BLaER1 treated with 17β-estradiol and CSF1 and Interleukin-3, amounts not matched to agents 10 nM and 100 nM (cell line): ENCODE measurements around the gene OPCML.
A peak's percentile ranks its signal among the peaks of the same experiment; 100 is the strongest.

Experiments
- H3K27ac ChIP-seq, 11 experiments: shearing (Covaris generic); formaldehyde crosslinking; 2 replicates each; pipeline ENCODE4 v1.8.1; 2022
- H3K27me3 ChIP-seq, 11 experiments: shearing (Covaris generic); formaldehyde crosslinking; 2 replicates each; pipeline ENCODE4 v1.8.1; 2022
- H3K36me3 ChIP-seq, 11 experiments: shearing (Covaris generic); formaldehyde crosslinking; 2 replicates each; pipeline ENCODE4 v1.8.1; 2022
- H3K4me1 ChIP-seq, 10 experiments: shearing (Covaris generic); formaldehyde crosslinking; 2 replicates each; pipeline ENCODE4 v1.8.1; 2022
- H3K4me2 ChIP-seq, 11 experiments: shearing (Covaris generic); formaldehyde crosslinking; 2 replicates each; pipeline ENCODE4 v1.8.1; 2022
- H3K4me3 ChIP-seq, 10 experiments: shearing (Covaris generic); formaldehyde crosslinking; 2 replicates each; pipeline ENCODE4 v1.8.1; 2022
- H3K9ac ChIP-seq, 11 experiments: shearing (Covaris generic); formaldehyde crosslinking; 2 replicates each; pipeline ENCODE4 v1.8.1; 2022
- H3K9me3 ChIP-seq, 11 experiments: shearing (Covaris generic); formaldehyde crosslinking; replicated peaks in 1 of 11; 2 replicates each; pipeline ENCODE4 v1.8.1; 2022
- H4K20me1 ChIP-seq, 11 experiments: shearing (Covaris generic); formaldehyde crosslinking; 2 replicates each; pipeline ENCODE4 v1.8.1; 2022
- Cebpa-rat ChIP-seq, 11 experiments: shearing (Covaris generic); IDR thresholded peaks; 2 replicates each; pipeline ENCODE4 v1.8.1; 2022

Gene OPCML

DNA sequence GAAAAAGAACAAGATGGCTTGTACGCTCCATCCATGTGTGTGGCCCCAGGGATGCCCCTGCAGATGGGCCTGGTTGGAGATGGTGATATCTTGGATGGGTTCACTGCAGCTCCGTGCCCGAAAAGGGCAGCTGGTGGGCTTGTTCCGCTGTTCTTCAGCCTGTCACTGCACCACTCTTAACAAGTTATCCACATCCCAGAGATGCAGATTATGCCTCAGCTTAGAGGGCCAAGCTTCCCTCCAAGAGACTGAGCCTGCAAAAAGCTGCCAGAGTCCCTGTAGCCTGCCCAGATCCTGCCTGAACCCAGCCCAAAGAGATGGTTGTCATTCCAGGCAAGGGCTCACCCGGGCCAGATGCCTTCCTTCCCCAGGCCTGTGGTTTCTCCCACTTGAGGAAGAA is 308.0 kb downstream of the OPCML start:
- H4K20me1 ChIP-seq, result no peaks in the 10 kb centered on the region

DNA sequence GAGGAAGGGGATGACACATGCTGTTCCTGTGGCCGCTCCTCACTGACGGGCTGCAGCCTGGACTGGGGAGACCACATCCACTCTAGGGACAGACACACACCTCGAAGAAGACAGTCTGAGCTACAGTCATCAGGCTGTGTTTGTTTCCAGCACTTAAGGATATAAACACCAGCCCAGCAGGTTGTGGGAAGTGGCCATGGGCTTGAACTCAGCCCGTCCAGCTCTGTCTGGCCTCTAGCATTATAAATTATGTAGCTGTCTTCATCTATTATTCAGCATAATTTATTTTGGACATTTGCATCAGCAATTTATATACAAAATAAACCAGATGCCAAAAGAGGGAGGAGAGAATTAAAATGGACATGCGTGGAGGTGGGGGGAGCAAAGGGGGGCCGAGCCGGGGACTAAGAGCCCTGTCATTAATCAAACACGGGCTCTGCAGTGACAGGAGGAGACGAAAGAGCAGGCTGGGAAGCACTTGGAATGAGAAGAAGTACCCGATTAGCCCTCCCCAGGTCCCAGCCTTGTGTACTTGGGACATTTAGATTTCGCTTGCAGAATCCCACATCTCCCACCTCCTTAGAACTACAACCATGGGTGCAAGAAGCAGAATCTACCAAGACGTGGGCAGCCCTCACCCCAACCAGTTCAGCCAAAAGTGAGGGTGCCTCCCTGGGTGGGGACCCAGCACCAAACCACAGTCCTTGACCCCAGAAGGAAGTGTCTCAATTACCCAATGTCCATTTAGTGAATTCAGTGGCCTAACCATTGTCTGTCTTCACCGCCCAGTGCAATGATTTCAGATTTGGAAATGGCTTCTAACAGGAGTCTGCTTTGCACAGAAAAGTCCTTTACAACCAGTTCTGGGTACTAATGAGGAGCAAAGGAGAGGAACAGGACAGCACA is 309.6 kb downstream of the OPCML start:
- no peaks in the 10 kb centered on the region for H3K36me3 ChIP-seq
- H3K27ac ChIP-seq, result no peak overlapping the region
- no peak overlapping the region for H3K9ac ChIP-seq
- no peaks in the 10 kb centered on the region for H3K27me3 ChIP-seq
- no peaks in the 10 kb centered on the region for H3K9me3 ChIP-seq
- no peak overlapping the region for H3K4me2 ChIP-seq
- 0 out of 20 replicates have a peak, but pooled peaks cover 0 to 8% (median 0%) of the 10 kb centered on the region in 10 experiments for H3K4me1 ChIP-seq
- no peak for TF ChIP-seq Cebpa-rat (IDR thresholded peaks at IDR 0.05)
- H3K4me3 ChIP-seq, result no peak overlapping the region
- no peaks in the 10 kb centered on the region for H4K20me1 ChIP-seq

More for the DNA sequence above, 308.0 kb downstream of the OPCML start:
- Histone ChIP-seq H3K4me1 (0 out of 20 replicates have a peak, but pooled peaks cover 0 to 8% (median 0%) of the 10 kb centered on the region in 10 experiments), H3K4me3 (no peak overlapping the region), H3K27me3 (no peaks in the 10 kb centered on the region), H3K9me3 (no peaks in the 10 kb centered on the region), H3K36me3 (no peaks in the 10 kb centered on the region), H3K4me2 (no peak overlapping the region), H3K27ac (no peak overlapping the region), H3K9ac (no peak overlapping the region)
- no peak for TF ChIP-seq Cebpa-rat (IDR thresholded peaks at IDR 0.05)

DNA sequence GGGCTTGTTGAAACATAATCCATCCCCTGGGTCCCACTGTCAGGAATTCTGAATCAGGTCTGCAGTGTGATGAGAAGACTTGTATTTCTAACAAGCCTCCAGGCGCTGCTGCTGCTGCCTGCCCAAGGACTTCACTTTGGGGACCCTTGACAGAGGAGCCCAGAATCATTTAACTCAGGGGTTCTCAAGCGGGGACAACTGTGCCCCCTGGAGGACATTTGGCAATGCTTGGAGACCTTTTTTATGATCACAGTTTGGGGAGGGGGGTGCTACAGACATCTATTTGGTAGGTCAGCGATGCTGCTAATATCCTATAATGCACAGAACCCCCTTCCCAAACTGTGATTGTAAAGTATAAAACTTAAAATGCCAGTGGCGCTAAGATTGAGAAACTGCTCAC is 312.8 kb downstream of the OPCML start:
- Histone ChIP-seq H3K4me3 (no peak overlapping the region), H3K27me3 (no peaks in the 10 kb centered on the region), H3K4me1 (peaks cover 0 to 8% (median 0%) of the 10 kb centered on the region in 10 experiments; a peak in 1 of 20 replicates), H3K9ac (no peak overlapping the region), H3K9me3 (no peaks in the 10 kb centered on the region), H3K4me2 (no peak overlapping the region), H3K36me3 (no peaks in the 10 kb centered on the region), H3K27ac (no peak overlapping the region), H4K20me1 (no peaks in the 10 kb centered on the region)
- TF ChIP-seq Cebpa-rat (IDR thresholded peaks at IDR 0.05), result no peak

DNA sequence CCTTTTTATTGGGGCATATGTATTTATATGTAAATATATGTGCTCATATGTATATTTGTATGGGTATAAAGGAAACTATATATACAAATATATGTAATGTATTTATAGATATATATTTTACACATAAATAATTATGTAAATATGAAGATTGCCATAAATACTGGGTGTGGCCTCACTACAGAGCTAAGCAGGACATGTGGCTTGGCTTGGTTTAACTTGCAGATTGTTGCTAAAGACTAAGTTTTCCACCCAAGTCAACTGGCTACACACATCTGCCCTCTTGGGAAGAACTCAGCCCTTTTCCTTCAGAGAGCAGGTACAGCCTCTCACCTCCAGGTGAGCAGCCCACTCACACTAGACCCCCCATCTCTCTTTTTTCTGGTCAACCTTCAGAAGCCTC is 315.5 kb downstream of the OPCML start:
- TF ChIP-seq Cebpa-rat (IDR thresholded peaks at IDR 0.05), result no peak
- Histone ChIP-seq H3K4me1 (peaks cover 0 to 6% (median 0%) of the 10 kb centered on the region in 10 experiments; a peak in 1 of 20 replicates), H3K4me2 (no peak overlapping the region), H3K4me3 (no peak overlapping the region), H3K9ac (no peak overlapping the region), H3K36me3 (no peaks in the 10 kb centered on the region), H3K27me3 (no peaks in the 10 kb centered on the region), H3K27ac (no peak overlapping the region), H4K20me1 (no peaks in the 10 kb centered on the region), H3K9me3 (no peaks in the 10 kb centered on the region)

DNA sequence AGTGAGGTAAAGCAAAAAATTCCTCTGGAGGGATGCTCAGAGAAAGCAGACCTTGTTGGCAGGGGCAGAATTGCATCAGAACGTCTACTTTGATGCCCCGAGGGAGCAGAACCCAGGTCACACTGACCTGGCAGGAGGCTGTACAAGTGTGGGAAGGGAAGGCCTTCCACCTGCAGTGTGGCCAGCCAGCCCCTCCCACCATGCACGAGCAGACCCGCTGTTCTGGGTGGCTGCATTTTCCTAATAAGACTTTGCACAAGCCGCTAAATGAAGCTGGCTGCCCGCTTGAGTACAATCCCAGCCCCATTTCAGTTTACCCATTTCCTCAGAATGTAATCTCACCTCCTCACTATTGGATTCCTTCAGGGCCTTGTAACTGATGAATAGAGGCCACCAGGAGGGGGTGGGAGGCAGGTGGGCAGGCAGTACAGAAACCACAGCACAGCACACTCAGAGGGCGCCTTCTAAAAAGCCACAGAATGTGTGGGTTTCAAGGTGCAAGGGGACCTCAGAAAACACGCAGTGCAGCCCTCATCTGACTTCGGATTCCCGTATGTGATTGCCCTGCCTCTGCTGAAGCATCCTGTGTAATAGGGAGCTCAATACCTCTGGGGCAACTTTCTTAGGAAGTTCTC is 316.6 kb downstream of the OPCML start:
- no peak overlapping the region for H3K4me3 ChIP-seq
- H3K9me3 ChIP-seq, result no peaks in the 10 kb centered on the region
- peak overlapping the region in 1 of 11 experiments; percentile 7; a peak in 1 of 22 replicates for H3K4me2 ChIP-seq
- peaks cover 0 to 5% (median 0%) of the 10 kb centered on the region in 10 experiments; a peak in 1 of 20 replicates for H3K4me1 ChIP-seq
- no peak overlapping the region for H3K27ac ChIP-seq
- H4K20me1 ChIP-seq, result no peaks in the 10 kb centered on the region
- no peaks in the 10 kb centered on the region for H3K27me3 ChIP-seq
- H3K9ac ChIP-seq, result no peak overlapping the region
- TF ChIP-seq Cebpa-rat (IDR thresholded peaks at IDR 0.05), result no peak
- no peaks in the 10 kb centered on the region for H3K36me3 ChIP-seq

DNA sequence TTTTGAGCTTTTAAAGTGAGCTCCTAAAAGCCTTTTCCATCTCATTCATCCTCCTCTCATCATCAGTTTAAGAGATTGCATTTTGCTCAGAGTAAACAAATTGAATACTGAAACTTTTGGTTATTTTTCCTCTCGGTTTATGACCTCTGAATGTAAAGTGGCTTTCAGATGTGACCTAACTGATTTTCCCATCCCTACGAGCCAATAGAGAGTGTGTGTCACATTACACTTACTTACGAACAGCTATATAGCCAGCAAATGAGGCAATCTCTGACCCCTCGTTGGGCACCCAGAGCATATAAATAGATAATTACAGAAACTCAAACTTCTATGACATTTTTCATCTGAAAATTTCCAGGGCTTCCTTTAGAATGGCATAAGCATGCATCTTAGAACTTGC is 317.7 kb downstream of the OPCML start:
- no peak overlapping the region for H3K4me2 ChIP-seq
- no peaks in the 10 kb centered on the region for H3K27me3 ChIP-seq
- no peak overlapping the region for H3K27ac ChIP-seq
- peaks cover 0 to 5% (median 0%) of the 10 kb centered on the region in 10 experiments; a peak in 1 of 20 replicates for H3K4me1 ChIP-seq
- no peaks in the 10 kb centered on the region for H3K9me3 ChIP-seq
- no peak for TF ChIP-seq Cebpa-rat (IDR thresholded peaks at IDR 0.05)
- H3K9ac ChIP-seq, result no peak overlapping the region
- H3K36me3 ChIP-seq, result no peaks in the 10 kb centered on the region
- no peaks in the 10 kb centered on the region for H4K20me1 ChIP-seq
- H3K4me3 ChIP-seq, result no peak overlapping the region

DNA sequence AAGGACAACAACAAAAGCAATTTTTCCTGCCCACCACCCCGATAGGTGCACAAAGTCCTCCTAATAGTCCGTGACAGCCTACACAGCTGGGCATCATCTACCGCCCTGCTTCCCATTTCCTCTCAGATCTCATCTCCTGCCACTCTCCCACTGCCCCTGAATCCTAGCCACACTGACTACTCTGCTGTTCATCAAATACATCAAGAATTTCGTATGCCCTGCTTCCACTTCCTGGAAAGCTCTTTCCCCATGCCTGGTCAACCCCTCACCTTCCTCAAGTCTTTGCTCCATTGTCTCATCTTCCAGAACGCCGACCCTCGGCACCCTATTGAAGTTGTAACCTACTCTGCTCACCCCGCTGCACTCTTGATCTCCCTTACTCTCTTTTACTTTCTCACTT is 320.1 kb downstream of the OPCML start:
- no peak overlapping the region for H3K9ac ChIP-seq
- no peaks in the 10 kb centered on the region for H3K9me3 ChIP-seq
- no peak overlapping the region for H3K4me2 ChIP-seq
- peaks cover 0 to 5% (median 0%) of the 10 kb centered on the region in 10 experiments; a peak in 1 of 20 replicates for H3K4me1 ChIP-seq
- no peak for TF ChIP-seq Cebpa-rat (IDR thresholded peaks at IDR 0.05)
- no peak overlapping the region for H3K27ac ChIP-seq
- no peaks in the 10 kb centered on the region for H4K20me1 ChIP-seq
- no peaks in the 10 kb centered on the region for H3K36me3 ChIP-seq
- H3K4me3 ChIP-seq, result no peak overlapping the region
- no peaks in the 10 kb centered on the region for H3K27me3 ChIP-seq

DNA sequence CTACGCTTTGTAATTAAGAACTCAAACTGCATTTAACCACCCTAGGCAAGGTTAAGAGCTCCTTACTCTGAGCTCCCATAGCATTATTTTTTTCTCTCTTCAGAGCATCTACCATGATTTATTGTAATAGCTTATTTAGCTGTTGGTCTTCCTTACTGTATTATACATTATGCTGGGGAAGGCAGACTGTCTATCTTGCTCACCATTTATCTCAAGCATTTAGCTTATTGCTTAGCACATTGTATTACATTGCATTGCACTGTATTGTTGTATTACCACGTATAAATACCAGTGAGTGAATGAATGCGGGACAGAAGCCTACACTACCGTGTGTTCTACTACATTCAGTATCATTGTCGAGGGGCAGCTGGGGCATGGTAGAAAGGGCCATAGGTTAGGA is 324.3 kb downstream of the OPCML start:
- no peaks in the 10 kb centered on the region for H3K4me1 ChIP-seq
- no peaks in the 10 kb centered on the region for H3K36me3 ChIP-seq
- H3K4me2 ChIP-seq, result no peak overlapping the region
- no peaks in the 10 kb centered on the region for H4K20me1 ChIP-seq
- no peak for TF ChIP-seq Cebpa-rat (IDR thresholded peaks at IDR 0.05)
- no peak overlapping the region for H3K4me3 ChIP-seq
- no peak overlapping the region for H3K27ac ChIP-seq
- no peak overlapping the region for H3K9ac ChIP-seq
- H3K27me3 ChIP-seq, result no peaks in the 10 kb centered on the region
- H3K9me3 ChIP-seq, result no peaks in the 10 kb centered on the region

DNA sequence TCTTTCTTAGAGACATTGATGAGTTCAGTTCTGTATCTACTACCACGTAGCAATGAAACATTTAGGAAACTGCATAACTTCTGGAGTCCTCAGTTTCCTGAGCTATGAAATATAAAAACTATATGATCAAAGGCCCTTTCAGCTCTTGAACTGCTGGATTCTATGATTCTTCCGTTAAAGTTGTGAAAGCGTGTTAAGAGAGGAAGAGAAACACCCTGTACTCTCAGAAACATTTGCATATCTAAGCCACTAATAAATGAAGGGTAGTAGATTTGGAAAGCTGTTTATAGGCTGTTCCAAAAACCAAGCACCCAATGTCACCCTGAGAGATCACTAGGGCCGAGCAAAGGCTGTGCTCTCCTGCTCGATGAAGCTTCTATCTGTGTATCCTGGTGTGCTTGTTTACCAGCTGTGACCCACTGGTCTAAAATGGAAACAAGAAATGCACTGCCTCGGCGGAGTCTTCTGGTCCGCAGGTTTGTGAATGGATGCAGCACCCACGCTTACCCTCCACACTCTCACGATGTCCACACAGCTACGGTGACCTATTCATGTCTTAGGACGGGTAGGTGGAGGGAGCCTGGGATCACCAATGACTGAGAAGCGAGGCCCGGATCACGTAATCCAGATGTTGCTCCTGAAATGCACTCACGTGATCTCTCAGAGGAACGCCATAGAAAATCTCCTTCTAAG is 325.8 kb downstream of the OPCML start:
- Histone ChIP-seq H3K4me2 (no peak overlapping the region), H3K36me3 (no peaks in the 10 kb centered on the region), H3K9me3 (no peaks in the 10 kb centered on the region), H3K27ac (no peak overlapping the region), H4K20me1 (no peaks in the 10 kb centered on the region), H3K4me3 (no peak overlapping the region), H3K4me1 (no peaks in the 10 kb centered on the region), H3K9ac (no peak overlapping the region), H3K27me3 (no peaks in the 10 kb centered on the region)
- no peak for TF ChIP-seq Cebpa-rat (IDR thresholded peaks at IDR 0.05)
